ENCODE measurements around the gene ADAMTS19.

Gene ADAMTS19

GRCh38 chr5:129507527-129507926 is 47.4 kb downstream of the ADAMTS19 start:
- DNase-seq (ENCODE audit: low spot score), result no peak
- no peak for TF ChIP-seq CTCF (IDR thresholded peaks at IDR 0.05; ENCODE audit: extremely low read depth, insufficient read depth, missing control alignments)
- in situ Hi-C loops (cut with MboI; ENCODE audit: low pct_unique_long_range_greater_than_20kb, low sequenced_read_pairs, unreplicated experiment), result no loop called here

DNA sequence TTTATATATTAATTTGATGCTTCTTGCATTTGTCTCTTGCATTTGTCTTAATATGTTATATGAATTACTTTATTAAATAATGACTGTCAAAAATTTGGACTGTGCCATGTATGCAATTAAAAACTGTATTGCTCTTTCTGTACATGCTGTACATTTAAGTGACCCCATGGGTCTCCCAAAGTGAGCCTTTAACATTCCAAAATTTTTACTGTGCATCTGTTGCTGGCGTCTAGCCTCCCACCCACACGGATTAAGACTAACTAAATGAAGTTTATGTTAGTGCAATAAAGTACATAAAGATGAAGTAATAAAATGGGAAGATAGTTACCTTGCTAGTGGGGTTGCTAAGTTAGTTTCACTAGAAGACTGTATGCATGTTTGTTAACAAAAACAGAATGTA is 48.5 kb downstream of the ADAMTS19 start:
- DNase-seq (ENCODE audit: low spot score), result no peak
- no peak for TF ChIP-seq CTCF (IDR thresholded peaks at IDR 0.05; ENCODE audit: extremely low read depth, insufficient read depth, missing control alignments)
- in situ Hi-C loops (cut with MboI; ENCODE audit: low pct_unique_long_range_greater_than_20kb, low sequenced_read_pairs, unreplicated experiment), result no loop called here

GRCh38 chr5:129509363-129509975 is 49.4 kb downstream of the ADAMTS19 start:
- in situ Hi-C loops (cut with MboI; ENCODE audit: low pct_unique_long_range_greater_than_20kb, low sequenced_read_pairs, unreplicated experiment), result no loop called here

DNA sequence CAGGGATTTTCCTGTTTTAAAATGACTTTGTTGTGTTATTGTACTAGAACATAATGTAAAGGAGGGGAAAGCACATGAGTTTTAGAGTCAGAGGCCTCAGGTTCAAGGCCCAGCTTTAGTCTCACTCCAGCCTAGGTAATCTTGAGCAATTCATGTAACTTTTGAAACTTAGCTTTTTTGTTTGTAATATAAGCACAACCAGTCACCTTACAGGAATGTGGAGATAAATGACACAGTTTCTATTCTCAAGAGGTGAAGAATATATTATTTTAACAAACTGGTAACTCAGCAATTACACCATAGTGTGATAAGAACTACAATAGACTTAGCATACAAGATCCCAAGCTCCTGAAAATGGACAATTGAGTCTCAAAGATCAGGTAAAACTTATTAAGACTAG is 51.2 kb downstream of the ADAMTS19 start:
- in situ Hi-C loops (cut with MboI; ENCODE audit: low pct_unique_long_range_greater_than_20kb, low sequenced_read_pairs, unreplicated experiment), result no loop called here
- DNase-seq (ENCODE audit: low spot score), result no peak
- no peak for TF ChIP-seq CTCF (IDR thresholded peaks at IDR 0.05; ENCODE audit: extremely low read depth, insufficient read depth, missing control alignments)

More at GRCh38 chr5:129509363-129509975, 49.4 kb downstream of the ADAMTS19 start:
- no peak for TF ChIP-seq CTCF (IDR thresholded peaks at IDR 0.05; ENCODE audit: extremely low read depth, insufficient read depth, missing control alignments)
- DNase-seq (ENCODE audit: low spot score), result no peak

GRCh38 chr5:129541051-129541450 is 81.0 kb downstream of the ADAMTS19 start:
- in situ Hi-C loops (cut with MboI; ENCODE audit: low pct_unique_long_range_greater_than_20kb, low sequenced_read_pairs, unreplicated experiment), result no loop called here
- no peak for DNase-seq (ENCODE audit: low spot score)
- TF ChIP-seq CTCF (IDR thresholded peaks at IDR 0.05; ENCODE audit: extremely low read depth, insufficient read depth, missing control alignments), result no peak

DNA sequence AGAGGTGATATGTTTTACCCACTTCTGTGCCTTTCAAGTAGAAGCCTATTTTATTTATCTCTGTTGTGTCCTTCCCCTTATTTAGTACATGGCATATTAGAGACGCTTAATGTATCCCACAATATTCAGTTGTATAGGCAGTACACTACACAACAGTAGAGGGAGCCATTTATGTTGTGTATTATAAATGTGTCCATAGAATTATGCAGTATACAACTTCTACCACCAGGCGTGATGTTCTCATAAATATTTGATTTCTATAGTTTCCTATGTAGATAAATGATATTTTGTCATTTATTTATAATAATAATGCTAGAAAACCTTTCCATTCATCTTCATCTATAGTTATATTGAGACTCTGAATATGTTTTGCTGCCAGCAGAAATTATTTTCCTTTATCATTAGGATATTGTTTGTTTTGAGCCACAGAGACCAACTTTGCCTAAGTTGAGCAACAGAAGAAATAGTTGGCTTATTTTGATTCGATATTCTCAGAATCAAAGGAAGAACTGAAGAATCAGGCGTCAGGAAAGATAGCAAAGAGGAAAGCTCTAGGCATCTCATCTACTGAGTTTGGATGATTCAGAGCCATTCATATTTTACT is 81.7 kb downstream of the ADAMTS19 start:
- in situ Hi-C loops (cut with MboI; ENCODE audit: low pct_unique_long_range_greater_than_20kb, low sequenced_read_pairs, unreplicated experiment), result no loop called here
- peak; percentile 14 for TF ChIP-seq CTCF (IDR thresholded peaks at IDR 0.05; ENCODE audit: extremely low read depth, insufficient read depth, missing control alignments)
- DNase-seq (ENCODE audit: low spot score), result no peak

All from GM13977 (cell line).